Endodermal cell (in vitro differentiated cells): ENCODE measurements around the gene CADM4. TPM values are rescaled to one million over a fixed set of nuclear protein-coding genes. Genes with fewer than 3 reads are reported as not detected.

Experiments used
- DNase-seq: peaks from one replicate; pipeline ENCODE4 v3.0.0-alpha.2; 2017
- H3K27ac ChIP-seq: 2 replicates; pipeline ENCODE4 v1.5.1; 2013; ENCODE audit warnings: mild to moderate bottlenecking, low read depth, low read length, moderate library complexity
- H3K27me3 ChIP-seq: 2 replicates; pipeline ENCODE4 v1.6.1; 2013; ENCODE audit warnings: mild to moderate bottlenecking, low read length, moderate library complexity; ENCODE audit not compliant: insufficient read depth, control insufficient read depth, poor library complexity, severe bottlenecking
- H3K36me3 ChIP-seq: 2 replicates; pipeline ENCODE4 v1.7.0; 2013; ENCODE audit warnings: mild to moderate bottlenecking, low read length, moderate library complexity; ENCODE audit not compliant: control insufficient read depth, insufficient read depth
- H3K4me1 ChIP-seq: one replicate; pipeline ENCODE4 v1.7.0; 2013; ENCODE audit warnings: low read length; ENCODE audit not compliant: control insufficient read depth, insufficient read depth
- H3K4me3 ChIP-seq: 2 replicates; pipeline ENCODE4 v1.5.1; 2013; ENCODE audit warnings: mild to moderate bottlenecking, low read length, moderate library complexity
- H3K9ac ChIP-seq: 2 replicates; pipeline ENCODE4 v1.6.1; 2013; ENCODE audit warnings: mild to moderate bottlenecking, low read length, moderate library complexity; ENCODE audit not compliant: poor library complexity, severe bottlenecking; ENCODE audit errors: extremely low read depth
- H3K9me3 ChIP-seq: 2 replicates; pipeline ENCODE4 v1.6.1; 2013; ENCODE audit warnings: mild to moderate bottlenecking, low read length, moderate library complexity; ENCODE audit not compliant: control insufficient read depth
- H3K27ac Mint-ChIP-seq: 2 replicates; pipeline ENCODE4 v1.8.0; 2020; ENCODE audit warnings: mixed read lengths
- H3K27me3 Mint-ChIP-seq: 2 replicates; pipeline ENCODE4 v1.8.0; 2021; ENCODE audit warnings: mild to moderate bottlenecking, mixed read lengths; ENCODE audit not compliant: insufficient read depth
- H3K36me3 Mint-ChIP-seq: 2 replicates; pipeline ENCODE4 v1.8.0; 2020; ENCODE audit warnings: low read depth, mixed read lengths
- H3K4me1 Mint-ChIP-seq: 2 replicates; pipeline ENCODE4 v1.8.0; 2020; ENCODE audit warnings: mixed read lengths
- H3K4me3 Mint-ChIP-seq: 2 replicates; pipeline ENCODE4 v1.8.0; 2020; ENCODE audit warnings: mild to moderate bottlenecking, moderate library complexity, mixed read lengths
- H3K9me3 Mint-ChIP-seq: 2 replicates; pipeline ENCODE4 v1.8.0; 2020; ENCODE audit warnings: mild to moderate bottlenecking, mixed read lengths
- WGBS, 2 experiments: methylation state at CpG; one replicate each; pipeline versions ENCODE4 v1.1.5 to v1.1.7; 2013; ENCODE audit warnings: missing lambda C conversion rate in 2 of 2, mixed read lengths in 1 of 2; ENCODE audit not compliant: insufficient coverage in 1 of 2, insufficient read length in 1 of 2; 5-methylcytosine and 5-hydroxymethylcytosine counted together
- total RNA-seq, 2 donors: library from RNA; stranded (reverse); fragmentation: NEBNext Ultra II Directional in 1 of 2; extraction: Animal tissue kit (Norgen Biotek cat#: 25700) in 1 of 2; gene quantifications; 2 replicates in 1 of 2; 3 replicates in 1 of 2; pipeline ENCODE4 v1.2.1, GENCODE V29; 2021
- TF ChIP-seq, protein P1 (sequence below): fragments of 200-600 bp; sonication (generic); conservative IDR thresholded peaks from 2 replicates; pipeline ENCODE4 v1.5.0; 2021; ENCODE audit warnings: antibody characterized with exemption, mild to moderate bottlenecking

Gene CADM4
- total RNA-seq, 2 donors from 2014 or later = 9.3 to 19.9 TPM

DNA sequence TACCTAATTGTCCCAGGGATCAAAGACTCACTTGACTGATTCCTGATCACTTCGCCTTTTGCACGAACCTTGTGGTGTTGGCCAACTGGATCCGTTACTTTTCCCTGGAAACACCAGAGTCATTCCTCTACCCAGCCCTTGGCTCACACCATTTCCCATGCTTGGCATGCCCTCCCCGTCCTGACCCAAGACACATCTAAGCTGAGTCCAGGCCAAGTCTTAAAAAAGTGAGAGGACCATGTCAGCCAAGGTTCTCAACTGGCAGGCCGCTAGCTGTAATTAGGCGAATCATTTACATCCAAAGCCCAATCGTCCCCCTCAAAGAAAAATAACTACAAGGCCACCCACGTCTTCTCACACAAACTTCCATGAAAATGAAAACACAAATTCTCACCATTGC, 18.8 kb upstream of the CADM4 start:
- H3K4me3 Mint-ChIP-seq = no peak overlapping the region
- H3K4me1 ChIP-seq = no peaks in the 10 kb centered on the region
- 91 to 97% methylated on average over 7 to 8 of the region's 8 CpGs for WGBS, 2 experiments
- no peaks in the 10 kb centered on the region for H3K9me3 ChIP-seq
- peaks cover 1% of the 10 kb centered on the region for H3K27me3 Mint-ChIP-seq
- no peak overlapping the region for H3K27ac ChIP-seq
- no peak overlapping the region for H3K4me3 ChIP-seq
- TF ChIP-seq, protein P1, sequence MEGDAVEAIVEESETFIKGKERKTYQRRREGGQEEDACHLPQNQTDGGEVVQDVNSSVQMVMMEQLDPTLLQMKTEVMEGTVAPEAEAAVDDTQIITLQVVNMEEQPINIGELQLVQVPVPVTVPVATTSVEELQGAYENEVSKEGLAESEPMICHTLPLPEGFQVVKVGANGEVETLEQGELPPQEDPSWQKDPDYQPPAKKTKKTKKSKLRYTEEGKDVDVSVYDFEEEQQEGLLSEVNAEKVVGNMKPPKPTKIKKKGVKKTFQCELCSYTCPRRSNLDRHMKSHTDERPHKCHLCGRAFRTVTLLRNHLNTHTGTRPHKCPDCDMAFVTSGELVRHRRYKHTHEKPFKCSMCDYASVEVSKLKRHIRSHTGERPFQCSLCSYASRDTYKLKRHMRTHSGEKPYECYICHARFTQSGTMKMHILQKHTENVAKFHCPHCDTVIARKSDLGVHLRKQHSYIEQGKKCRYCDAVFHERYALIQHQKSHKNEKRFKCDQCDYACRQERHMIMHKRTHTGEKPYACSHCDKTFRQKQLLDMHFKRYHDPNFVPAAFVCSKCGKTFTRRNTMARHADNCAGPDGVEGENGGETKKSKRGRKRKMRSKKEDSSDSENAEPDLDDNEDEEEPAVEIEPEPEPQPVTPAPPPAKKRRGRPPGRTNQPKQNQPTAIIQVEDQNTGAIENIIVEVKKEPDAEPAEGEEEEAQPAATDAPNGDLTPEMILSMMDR = no peak
- H3K9me3 Mint-ChIP-seq = no peaks in the 10 kb centered on the region
- no peak overlapping the region for H3K9ac ChIP-seq
- DNase-seq = no peak
- no peak overlapping the region for H3K27ac Mint-ChIP-seq
- no peaks in the 10 kb centered on the region for H3K27me3 ChIP-seq
- H3K4me1 Mint-ChIP-seq = peaks cover 6% of the 10 kb centered on the region
- peaks cover 48% of the 10 kb centered on the region for H3K36me3 Mint-ChIP-seq
- H3K36me3 ChIP-seq = peaks cover 71% of the 10 kb centered on the region

DNA sequence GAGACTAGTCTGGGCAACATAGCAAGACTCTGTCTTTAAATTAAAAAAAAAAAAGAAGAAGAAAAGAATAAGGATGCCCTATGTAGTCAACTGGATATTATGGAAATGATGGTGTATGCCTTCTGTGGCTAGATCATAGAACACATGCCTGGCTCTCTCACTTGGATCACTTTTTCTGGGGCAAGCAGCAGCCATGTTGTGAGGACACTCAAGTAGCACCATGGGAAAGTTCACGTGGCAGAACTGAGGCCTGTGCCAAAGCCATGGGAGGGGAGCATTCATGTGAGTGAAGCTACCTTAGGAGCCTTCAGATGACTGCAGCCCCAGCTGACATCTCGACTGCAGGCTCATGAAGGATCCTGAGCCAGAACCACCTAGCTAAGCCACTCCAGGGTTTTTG, 18.4 kb upstream of the CADM4 start:
- Mint-ChIP-seq H3K36me3 (peaks cover 52% of the 10 kb centered on the region), H3K27me3 (peaks cover 1% of the 10 kb centered on the region), H3K4me3 (no peak overlapping the region), H3K4me1 (peaks cover 6% of the 10 kb centered on the region), H3K27ac (no peak overlapping the region), H3K9me3 (no peaks in the 10 kb centered on the region)
- 93% methylated on average over 2 of the region's 2 CpGs; no CpG with 5 or more reads in 1 of the 2 experiments for WGBS, 2 experiments
- H3K4me3 ChIP-seq = no peak overlapping the region
- H3K9ac ChIP-seq = no peak overlapping the region
- H3K27me3 ChIP-seq = no peaks in the 10 kb centered on the region
- no peak for DNase-seq
- H3K36me3 ChIP-seq = peaks cover 66% of the 10 kb centered on the region
- H3K27ac ChIP-seq = no peak overlapping the region
- H3K9me3 ChIP-seq = no peaks in the 10 kb centered on the region
- H3K4me1 ChIP-seq = no peaks in the 10 kb centered on the region
- TF ChIP-seq, protein P1 = no peak

DNA sequence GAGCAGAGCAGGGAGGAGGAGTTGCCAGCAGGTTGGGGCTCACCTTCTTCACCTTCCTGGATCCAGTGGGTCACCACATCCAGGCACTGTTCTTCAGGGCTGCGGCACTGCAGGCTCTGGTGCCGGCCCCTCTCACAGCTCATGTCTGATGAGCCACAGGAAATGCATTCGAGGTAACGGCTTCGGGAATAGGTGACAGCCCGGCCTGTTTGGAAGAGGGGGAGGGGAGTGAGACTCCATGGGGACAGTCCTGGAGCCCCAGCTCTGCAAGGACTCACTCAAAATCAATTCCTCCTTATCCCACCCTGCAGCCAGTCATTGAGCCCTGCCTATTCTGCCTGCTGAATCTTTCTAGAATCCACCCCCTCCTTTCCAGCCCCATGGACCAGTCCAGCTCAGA, 16.8 kb upstream of the CADM4 start:
- Mint-ChIP-seq H3K27ac (no peak overlapping the region), H3K9me3 (no peaks in the 10 kb centered on the region), H3K4me1 (peaks cover 5% of the 10 kb centered on the region), H3K4me3 (no peak overlapping the region), H3K27me3 (peaks cover 1% of the 10 kb centered on the region), H3K36me3 (peaks cover 52% of the 10 kb centered on the region)
- Histone ChIP-seq H3K9me3 (no peaks in the 10 kb centered on the region), H3K4me3 (no peak overlapping the region), H3K4me1 (no peaks in the 10 kb centered on the region), H3K27me3 (no peaks in the 10 kb centered on the region), H3K9ac (no peak overlapping the region), H3K27ac (no peak overlapping the region), H3K36me3 (peaks cover 68% of the 10 kb centered on the region)
- DNase-seq = peak; percentile 69
- TF ChIP-seq, protein P1 = no peak
- 70 to 84% methylated on average over 2 to 6 of the region's 6 CpGs for WGBS, 2 experiments
